ENCODE data around the gene TMEM258.

DNA sequence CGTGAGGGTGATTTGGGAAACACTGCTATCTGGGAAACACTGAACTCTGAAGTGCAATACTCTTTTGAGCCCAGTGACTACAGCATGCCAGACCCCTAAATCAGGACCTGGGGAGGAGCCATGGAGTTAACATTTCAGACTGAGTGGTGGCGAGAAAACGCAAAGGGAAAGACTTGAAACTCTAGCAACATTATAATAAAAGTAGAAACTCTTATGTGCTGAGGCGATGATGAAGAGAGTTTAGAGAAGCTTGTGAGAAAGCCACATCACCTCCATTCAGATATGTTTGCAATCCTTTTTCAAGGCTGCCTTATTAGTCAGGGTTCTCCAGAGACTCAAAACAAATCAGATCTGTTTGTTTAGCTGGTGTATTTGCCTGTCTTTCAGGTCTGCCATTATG is 2.2 kb upstream of the TMEM258 start:
- TF ChIP-seq, protein P1, sequence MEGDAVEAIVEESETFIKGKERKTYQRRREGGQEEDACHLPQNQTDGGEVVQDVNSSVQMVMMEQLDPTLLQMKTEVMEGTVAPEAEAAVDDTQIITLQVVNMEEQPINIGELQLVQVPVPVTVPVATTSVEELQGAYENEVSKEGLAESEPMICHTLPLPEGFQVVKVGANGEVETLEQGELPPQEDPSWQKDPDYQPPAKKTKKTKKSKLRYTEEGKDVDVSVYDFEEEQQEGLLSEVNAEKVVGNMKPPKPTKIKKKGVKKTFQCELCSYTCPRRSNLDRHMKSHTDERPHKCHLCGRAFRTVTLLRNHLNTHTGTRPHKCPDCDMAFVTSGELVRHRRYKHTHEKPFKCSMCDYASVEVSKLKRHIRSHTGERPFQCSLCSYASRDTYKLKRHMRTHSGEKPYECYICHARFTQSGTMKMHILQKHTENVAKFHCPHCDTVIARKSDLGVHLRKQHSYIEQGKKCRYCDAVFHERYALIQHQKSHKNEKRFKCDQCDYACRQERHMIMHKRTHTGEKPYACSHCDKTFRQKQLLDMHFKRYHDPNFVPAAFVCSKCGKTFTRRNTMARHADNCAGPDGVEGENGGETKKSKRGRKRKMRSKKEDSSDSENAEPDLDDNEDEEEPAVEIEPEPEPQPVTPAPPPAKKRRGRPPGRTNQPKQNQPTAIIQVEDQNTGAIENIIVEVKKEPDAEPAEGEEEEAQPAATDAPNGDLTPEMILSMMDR (IDR thresholded peaks at IDR 0.05), result no peak
- TF ChIP-seq SMC3 (IDR thresholded peaks at IDR 0.05) (no peak), POLR2A (IDR thresholded peaks at IDR 0.05; ENCODE audit: low read length) (no peak), MYC (IDR thresholded peaks at IDR 0.05; ENCODE audit: borderline replicate concordance, low read length) (no peak), REST (IDR thresholded peaks at IDR 0.05) (no peak)

Data from A549 (cell line).